GM12878 (cell line): Measurements from ENCODE around the gene SKIDA1.

Source experiments
- CEBPB ChIP-seq, 2 experiments: fragments of 150-350 bp in 1 of 2; IDR thresholded peaks; 2 replicates each; pipeline ENCODE4 v1.6.1; 2012 to 2014; ENCODE audit warnings: low read depth in 2 of 2, low read length in 2 of 2, borderline replicate concordance in 1 of 2, inconsistent platforms in 1 of 2
- JUND ChIP-seq: IDR thresholded peaks from 2 replicates; pipeline ENCODE4 v1.6.1; 2012; ENCODE audit warnings: low read depth, mild to moderate bottlenecking, low read length, improper control_type of control experiment, moderate library complexity
- NBN ChIP-seq: fragments of 450-650 bp; IDR thresholded peaks from 2 replicates; pipeline ENCODE4 v1.6.1; 2016
- NR2C1 ChIP-seq: fragments of 450-650 bp; IDR thresholded peaks from 2 replicates; pipeline ENCODE4 v1.6.1; 2017; ENCODE audit warnings: antibody characterized with exemption, mild to moderate bottlenecking, moderate library complexity
- POLR2A ChIP-seq: IDR thresholded peaks from 2 replicates; pipeline ENCODE4 v1.6.1; 2011; ENCODE audit warnings: low read depth, mild to moderate bottlenecking, low read length
- SMARCA5 ChIP-seq: fragments of 450-650 bp; IDR thresholded peaks from 2 replicates; pipeline ENCODE4 v1.6.1; 2017; ENCODE audit warnings: mild to moderate bottlenecking
- WRNIP1 ChIP-seq: IDR thresholded peaks from 2 replicates; pipeline ENCODE4 v1.6.1; 2011; ENCODE audit warnings: low read depth, low read length, improper control_type of control experiment, borderline replicate concordance
- ZNF274 ChIP-seq: IDR thresholded peaks from one replicate; pipeline ENCODE4 v1.8.0; 2011; ENCODE audit not compliant: insufficient read length, insufficient read depth
- TF ChIP-seq, protein P1 (sequence below), 3 experiments: IDR thresholded peaks in 2 of 3; conservative IDR thresholded peaks in 1 of 3; 2 replicates each; pipeline ENCODE4 v1.5.1; 2011; ENCODE audit warnings: low read depth in 3 of 3, low read length in 3 of 3, mild to moderate bottlenecking in 3 of 3, control low read depth in 2 of 3, moderate library complexity in 2 of 3, inconsistent platforms in 1 of 3, mixed read lengths in 1 of 3; ENCODE audit not compliant: control insufficient read depth in 2 of 3, insufficient read depth in 1 of 3; ENCODE audit errors: extremely low read depth in 1 of 3

DNA sequence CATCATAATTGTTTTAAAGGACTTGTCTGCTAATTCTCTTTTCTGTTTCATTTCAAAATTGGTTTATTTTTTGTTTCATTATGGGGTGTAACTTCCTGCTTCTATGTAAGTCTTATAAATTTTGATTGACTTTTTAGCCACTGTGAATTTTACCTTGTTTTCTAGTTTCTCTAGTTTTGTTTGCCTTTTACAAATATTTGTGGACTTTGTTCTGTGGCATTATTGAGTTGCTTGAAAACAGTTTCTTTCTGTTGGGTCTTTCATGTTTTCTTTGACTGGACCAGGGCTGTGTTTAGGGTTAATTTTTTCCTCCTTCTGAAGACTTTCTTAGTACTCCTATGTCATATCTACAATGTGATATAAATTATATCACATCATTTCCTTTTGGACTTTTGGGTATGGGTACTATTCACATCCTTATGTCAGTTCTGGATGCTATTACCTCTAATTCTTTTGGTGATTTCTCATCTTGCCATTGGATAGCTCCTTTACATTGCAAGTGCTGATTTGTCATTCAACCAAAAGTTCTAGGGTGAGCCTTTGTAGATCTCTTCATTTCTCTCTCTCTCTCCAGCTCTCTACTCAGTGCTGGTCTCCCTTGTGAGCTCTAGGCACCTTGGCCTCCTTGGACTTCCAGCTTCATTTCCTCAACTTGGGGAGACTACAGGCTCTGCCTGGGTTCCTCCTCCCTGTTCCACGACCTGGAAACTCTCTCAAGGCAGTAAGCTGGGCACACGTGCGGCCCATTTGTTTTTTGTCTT, 45.5 kb upstream of the SKIDA1 start:
- TF ChIP-seq WRNIP1 (no peak), NBN (no peak), SMARCA5 (no peak), NR2C1 (no peak), ZNF274 (no peak), JUND (no peak), POLR2A (no peak), CEBPB (IDR thresholded peaks at IDR 0.05; ENCODE audit: borderline replicate concordance in 1 of 2, low read depth in 2 of 2, low read length in 2 of 2) (no peak)
- TF ChIP-seq, protein P1, sequence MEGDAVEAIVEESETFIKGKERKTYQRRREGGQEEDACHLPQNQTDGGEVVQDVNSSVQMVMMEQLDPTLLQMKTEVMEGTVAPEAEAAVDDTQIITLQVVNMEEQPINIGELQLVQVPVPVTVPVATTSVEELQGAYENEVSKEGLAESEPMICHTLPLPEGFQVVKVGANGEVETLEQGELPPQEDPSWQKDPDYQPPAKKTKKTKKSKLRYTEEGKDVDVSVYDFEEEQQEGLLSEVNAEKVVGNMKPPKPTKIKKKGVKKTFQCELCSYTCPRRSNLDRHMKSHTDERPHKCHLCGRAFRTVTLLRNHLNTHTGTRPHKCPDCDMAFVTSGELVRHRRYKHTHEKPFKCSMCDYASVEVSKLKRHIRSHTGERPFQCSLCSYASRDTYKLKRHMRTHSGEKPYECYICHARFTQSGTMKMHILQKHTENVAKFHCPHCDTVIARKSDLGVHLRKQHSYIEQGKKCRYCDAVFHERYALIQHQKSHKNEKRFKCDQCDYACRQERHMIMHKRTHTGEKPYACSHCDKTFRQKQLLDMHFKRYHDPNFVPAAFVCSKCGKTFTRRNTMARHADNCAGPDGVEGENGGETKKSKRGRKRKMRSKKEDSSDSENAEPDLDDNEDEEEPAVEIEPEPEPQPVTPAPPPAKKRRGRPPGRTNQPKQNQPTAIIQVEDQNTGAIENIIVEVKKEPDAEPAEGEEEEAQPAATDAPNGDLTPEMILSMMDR (IDR thresholded peaks at IDR 0.05 in 2 of 3, conservative IDR thresholded peaks at IDR 0.05 in 1 of 3; ENCODE audit: control insufficient read depth in 2 of 3, extremely low read depth in 1 of 3, insufficient read depth in 1 of 3, low read depth in 3 of 3, low read length in 3 of 3) = no peak
